Measurements from ENCODE around the gene CLDN10.

- no peak for TF ChIP-seq CTCF (IDR thresholded peaks at IDR 0.05)
- TF ChIP-seq REST (IDR thresholded peaks at IDR 0.05; ENCODE audit: insufficient read depth in 1 of 2, low read depth in 2 of 2, low read length in 1 of 2), result no peak
- no peak for TF ChIP-seq POLR2AphosphoS5 (IDR thresholded peaks at IDR 0.05; ENCODE audit: low read depth, low read length)
- TF ChIP-seq TCF7L2 (IDR thresholded peaks at IDR 0.05; ENCODE audit: low read depth, low read length), result no peak
- no peak for TF ChIP-seq SIN3A (IDR thresholded peaks at IDR 0.05; ENCODE audit: borderline replicate concordance, insufficient read depth, low read depth, low read length)
Observed at GRCh38 chr13:95505265-95505664, 47.3 kb upstream of the CLDN10 start.
